ENCODE measurements around the gene SMAD7.

DNA sequence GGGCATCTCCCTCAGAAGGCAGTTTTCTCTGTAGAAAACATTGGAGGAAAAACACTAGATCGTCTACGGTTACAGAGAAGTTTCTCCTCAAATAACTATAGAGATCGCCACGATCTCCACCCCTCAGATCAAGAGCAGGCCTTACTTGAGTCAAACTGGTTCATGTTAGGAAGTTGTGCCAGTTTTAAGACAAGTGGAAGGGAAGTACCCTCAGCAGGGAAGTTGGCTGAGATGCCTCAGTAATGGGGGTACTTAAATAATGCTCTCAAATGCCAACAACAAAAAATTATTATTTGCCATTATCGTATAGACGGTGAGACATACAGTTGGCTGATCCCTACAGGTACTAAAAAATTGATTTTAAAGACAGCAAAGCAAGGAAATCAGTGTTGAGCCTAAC is 8.2 kb upstream of the SMAD7 start:
- TF ChIP-seq YY1 (IDR thresholded peaks at IDR 0.05; ENCODE audit: insufficient read depth, insufficient read length), result no peak
- TF ChIP-seq ZNF274 (IDR thresholded peaks at IDR 0.05; ENCODE audit: low read depth, low read length), result no peak
